Activated CD8-positive, alpha-beta T cell treated with anti-CD3 and anti-CD28 coated beads for 36 hours (primary cell): ENCODE measurements around the gene CRYBA4. TPM values are rescaled to one million over a fixed set of nuclear protein-coding genes. Genes with fewer than 3 reads are reported as not detected.
A peak's percentile ranks its signal among the peaks of the same experiment; 100 is the strongest.

Experiments used
- ATAC-seq: fragments of 200-7000 bp; cut with Tn5 transposase; one replicate; pipeline ENCODE4 v1.10.0; 2021; ENCODE audit warnings: mild to moderate bottlenecking, moderate library complexity
- CTCF ChIA-PET: fragments of 350-600 bp; sonication (Branson Sonifier 250); formaldehyde crosslinking; loops from one replicate; lab custom pipeline; 2021; ENCODE audit warnings: antibody characterized with exemption; lab: Charles Lee
- POLR2A ChIA-PET: fragments of 350-600 bp; sonication (Branson Sonifier 250); formaldehyde crosslinking; loops from one replicate; lab custom pipeline; 2021; ENCODE audit warnings: antibody characterized with exemption; lab: Charles Lee
- DNase-seq: peaks from one replicate; pipeline ENCODE4 v3.0.0-alpha.2; 2020
- H3K27ac Mint-ChIP-seq: one replicate; pipeline ENCODE4 v1.8.0; 2021; ENCODE audit warnings: mild to moderate bottlenecking, mixed read lengths
- H3K27me3 Mint-ChIP-seq: one replicate; pipeline ENCODE4 v1.8.0; 2021; ENCODE audit warnings: mixed read lengths
- H3K36me3 Mint-ChIP-seq: one replicate; pipeline ENCODE4 v1.8.0; 2021; ENCODE audit warnings: low read depth, mixed read lengths
- H3K4me1 Mint-ChIP-seq: one replicate; pipeline ENCODE4 v1.8.0; 2021; ENCODE audit warnings: low read depth, mixed read lengths
- H3K4me3 Mint-ChIP-seq: one replicate; pipeline ENCODE4 v1.8.0; 2021; ENCODE audit warnings: mild to moderate bottlenecking, moderate library complexity, mixed read lengths
- H3K9me3 Mint-ChIP-seq: one replicate; pipeline ENCODE4 v1.8.0; 2021; ENCODE audit warnings: mixed read lengths
- CTCF ChIP-seq: fragments of 200-600 bp; IDR thresholded peaks from one replicate; pipeline ENCODE4 v1.8.0; 2022; ENCODE audit warnings: antibody characterized with exemption, mild to moderate bottlenecking
- intact Hi-C: fragments of 100-400 bp; cut with micrococcal nuclease; formaldehyde crosslinking; loops from one replicate; pipeline ENCODE4 v1.10.0; 2022
- total RNA-seq, 2 experiments: library from RNA; stranded (reverse); gene quantifications; one replicate each; pipeline ENCODE4 v1.2.3, GENCODE V29; 2021

Gene CRYBA4
- total RNA-seq, 2 experiments from 2014 or later, result not detected

GRCh38 chr22:26658671-26659478, 37.1 kb downstream of the CRYBA4 start:
- H3K36me3 Mint-ChIP-seq, result no peaks in the 10 kb centered on the region
- peak; percentile 82 for ATAC-seq
- intact Hi-C loops, result no loop called here
- H3K4me1 Mint-ChIP-seq, result peaks cover 30% of the 10 kb centered on the region
- POLR2A ChIA-PET, result interaction anchor here (6.0 kb wide), 1 partner anchor 13 kb away, joined by 33 read pairs; no protein-coding TSS in a partner anchor
- H3K4me3 Mint-ChIP-seq, result peak overlapping the region; percentile 83
- no peak for TF ChIP-seq CTCF
- H3K27me3 Mint-ChIP-seq, result peaks cover 4% of the 10 kb centered on the region
- DNase-seq, result peak; percentile 93
- CTCF ChIA-PET, result no interaction called here
- no peaks in the 10 kb centered on the region for H3K9me3 Mint-ChIP-seq
- H3K27ac Mint-ChIP-seq, result peak overlapping the region; percentile 87

GRCh38 chr22:26660356-26660755, 38.6 kb downstream of the CRYBA4 start:
- Mint-ChIP-seq H3K9me3 (no peaks in the 10 kb centered on the region), H3K4me1 (peaks cover 44% of the 10 kb centered on the region), H3K27me3 (peaks cover 4% of the 10 kb centered on the region), H3K36me3 (no peaks in the 10 kb centered on the region), H3K27ac (peak overlapping the region; percentile 2), H3K4me3 (no peak overlapping the region)
- intact Hi-C loops, result loop anchor here (10.0 kb wide), 1 partner anchor 296 kb away; no protein-coding TSS in a partner anchor
- ChIA-PET CTCF (interaction anchor here (1.4 to 1.6 kb wide), 3 partner anchors 10 to 20 kb away, joined by 4 to 6 read pairs (median 4); no protein-coding TSS in a partner anchor), POLR2A (interaction anchor here (6.0 kb wide), 1 partner anchor 11 kb away, joined by 33 read pairs; no protein-coding TSS in a partner anchor)
- no peak for TF ChIP-seq CTCF
- ATAC-seq (no peak), DNase-seq (no peak)

- Mint-ChIP-seq H3K27me3 (peaks cover 4% of the 10 kb centered on the region), H3K9me3 (no peaks in the 10 kb centered on the region), H3K27ac (no peak overlapping the region), H3K4me3 (no peak overlapping the region), H3K4me1 (peaks cover 50% of the 10 kb centered on the region), H3K36me3 (no peaks in the 10 kb centered on the region)
- no peak for TF ChIP-seq CTCF
- CTCF ChIA-PET, result interaction anchor here (1.2 to 1.6 kb wide), 4 partner anchors 10 to 158 kb away, joined by 4 to 6 read pairs (median 4); no protein-coding TSS in a partner anchor
- ATAC-seq (no peak), DNase-seq (peak; percentile 22)
- POLR2A ChIA-PET, result interaction anchor here (1.1 to 6.0 kb wide), 2 partner anchors 11 to 18 kb away, joined by 3 to 33 read pairs; no protein-coding TSS in a partner anchor
- intact Hi-C loops, result loop anchor here (10.0 kb wide), 1 partner anchor 296 kb away; no protein-coding TSS in a partner anchor
These were observed 39.3 kb downstream of the CRYBA4 start for GRCh38 chr22:26660961-26661578.

GRCh38 chr22:26662160-26662559, 40.4 kb downstream of the CRYBA4 start:
- intact Hi-C loops, result loop anchor here (10.0 kb wide), 1 partner anchor 297 kb away; no protein-coding TSS in a partner anchor
- H3K4me3 Mint-ChIP-seq, result no peak overlapping the region
- no peaks in the 10 kb centered on the region for H3K9me3 Mint-ChIP-seq
- DNase-seq (no peak), ATAC-seq (no peak)
- H3K4me1 Mint-ChIP-seq, result peaks cover 55% of the 10 kb centered on the region
- H3K27ac Mint-ChIP-seq, result no peak overlapping the region
- no peaks in the 10 kb centered on the region for H3K36me3 Mint-ChIP-seq
- ChIA-PET CTCF (interaction anchor here (1.0 to 1.1 kb wide), 3 partner anchors 11 to 160 kb away, joined by 3 to 4 read pairs (median 3); no protein-coding TSS in a partner anchor), POLR2A (interaction anchor here (0.7 to 6.0 kb wide), 4 partner anchors 9 to 173 kb away, joined by 3 to 33 read pairs (median 3); no protein-coding TSS in a partner anchor)
- peaks cover 4% of the 10 kb centered on the region for H3K27me3 Mint-ChIP-seq
- no peak for TF ChIP-seq CTCF
